GM18868 (cell line): Measurements from ENCODE around the gene NCAPG.

ENCODE experiments used
- ATAC-seq: cut with Tn5 transposase; IDR thresholded peaks from one replicate; pipeline ENCODE4 v1.9.1; 2021; ENCODE audit warnings: mild to moderate bottlenecking, moderate library complexity; ENCODE audit not compliant: unreplicated experiment

Gene NCAPG

DNA sequence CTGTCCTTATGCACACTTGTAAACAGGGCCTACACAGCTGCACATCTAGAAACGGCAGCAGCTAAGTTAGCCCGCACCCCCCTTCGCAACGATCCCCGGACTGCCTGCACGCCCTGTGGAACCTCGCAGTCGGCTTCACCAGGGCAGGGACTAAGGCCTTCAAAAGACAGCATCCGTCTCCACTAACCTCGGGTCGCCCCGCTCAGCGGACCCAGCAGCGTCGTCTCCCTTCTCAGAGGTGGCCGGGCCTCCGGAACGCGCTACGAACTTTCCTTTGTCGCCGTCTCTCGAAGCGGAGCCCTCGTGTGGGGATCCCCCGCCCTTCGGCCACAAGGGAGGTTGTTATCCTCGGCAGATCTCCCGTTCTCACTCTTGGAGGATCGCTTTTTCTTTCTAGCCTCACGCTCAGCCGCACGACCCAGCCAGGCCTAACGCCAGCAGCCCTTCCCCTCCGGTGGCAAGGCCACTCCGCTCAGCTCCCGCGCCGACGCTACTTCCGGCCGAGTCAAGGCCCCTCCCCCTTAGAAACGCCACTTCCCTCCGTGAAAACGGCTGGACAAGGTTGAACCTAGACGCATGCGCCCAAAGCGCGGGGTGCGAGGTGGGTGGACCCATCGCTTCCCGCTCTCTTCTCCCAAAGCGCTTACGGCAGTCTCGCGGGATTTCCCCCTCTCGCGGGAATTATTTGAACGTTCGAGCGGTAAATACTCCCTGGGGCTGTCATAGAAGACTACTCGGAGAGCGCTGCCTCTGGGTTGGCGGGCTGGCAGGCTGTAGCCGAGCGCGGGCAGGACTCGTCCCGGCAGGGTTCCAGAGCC is at the start of gene NCAPG, which contains the start of gene DCAF16:
Gene NCAPG, plus strand, starts transcription at position 720 of the 818 bp plus-strand sequence. CDS start 99 bp downstream, outside the sequence.
Gene DCAF16, minus strand, starts transcription at position 498 of the 818 bp plus-strand sequence. CDS start 6,616 bp downstream, outside the sequence.
- peak; percentile 85 for ATAC-seq

- ATAC-seq: no peak
These were observed 49.7 kb upstream of the NCAPG start for GRCh38 chr4:17761062-17761461.

DNA sequence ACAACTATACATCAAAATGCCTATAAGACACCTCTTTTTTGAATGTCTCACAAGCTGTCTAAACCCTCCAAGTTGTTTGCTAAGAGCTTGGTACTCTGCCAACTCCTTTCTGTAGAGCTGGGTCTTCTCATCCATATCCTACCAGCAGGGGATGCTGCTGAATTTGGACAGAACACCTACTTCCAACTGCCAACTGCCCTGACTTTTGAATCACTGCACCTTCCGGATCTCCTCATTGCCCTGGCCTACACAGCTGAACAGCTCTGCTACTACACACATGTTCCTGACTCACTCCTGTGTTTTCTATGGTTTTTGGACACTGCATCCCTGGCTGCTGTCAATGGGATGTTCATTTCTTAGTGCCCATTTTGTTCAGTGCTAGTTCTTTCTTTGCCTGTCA is 48.1 kb upstream of the NCAPG start:
- ATAC-seq: no peak

GRCh38 chr4:17763416-17763815 is 47.4 kb upstream of the NCAPG start:
- ATAC-seq: no peak

DNA sequence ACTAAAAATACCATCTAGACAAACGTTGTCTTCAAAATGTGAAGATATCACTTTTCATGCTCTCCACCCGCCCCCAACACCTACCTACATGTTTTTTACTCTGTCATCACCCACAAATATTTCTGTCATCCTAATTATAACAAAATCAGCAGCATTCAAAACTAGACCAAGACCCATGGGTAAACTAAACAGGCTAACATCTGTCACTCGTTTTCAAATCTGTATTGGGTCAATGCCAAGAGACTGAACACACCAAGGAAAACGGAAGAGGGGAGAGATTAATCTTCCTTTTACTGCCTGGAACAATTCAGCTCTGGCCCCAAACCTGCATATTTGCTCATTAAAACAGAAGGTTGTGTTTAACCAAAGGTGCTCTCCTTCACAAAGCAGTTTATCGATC is 46.8 kb upstream of the NCAPG start:
- no peak for ATAC-seq

DNA sequence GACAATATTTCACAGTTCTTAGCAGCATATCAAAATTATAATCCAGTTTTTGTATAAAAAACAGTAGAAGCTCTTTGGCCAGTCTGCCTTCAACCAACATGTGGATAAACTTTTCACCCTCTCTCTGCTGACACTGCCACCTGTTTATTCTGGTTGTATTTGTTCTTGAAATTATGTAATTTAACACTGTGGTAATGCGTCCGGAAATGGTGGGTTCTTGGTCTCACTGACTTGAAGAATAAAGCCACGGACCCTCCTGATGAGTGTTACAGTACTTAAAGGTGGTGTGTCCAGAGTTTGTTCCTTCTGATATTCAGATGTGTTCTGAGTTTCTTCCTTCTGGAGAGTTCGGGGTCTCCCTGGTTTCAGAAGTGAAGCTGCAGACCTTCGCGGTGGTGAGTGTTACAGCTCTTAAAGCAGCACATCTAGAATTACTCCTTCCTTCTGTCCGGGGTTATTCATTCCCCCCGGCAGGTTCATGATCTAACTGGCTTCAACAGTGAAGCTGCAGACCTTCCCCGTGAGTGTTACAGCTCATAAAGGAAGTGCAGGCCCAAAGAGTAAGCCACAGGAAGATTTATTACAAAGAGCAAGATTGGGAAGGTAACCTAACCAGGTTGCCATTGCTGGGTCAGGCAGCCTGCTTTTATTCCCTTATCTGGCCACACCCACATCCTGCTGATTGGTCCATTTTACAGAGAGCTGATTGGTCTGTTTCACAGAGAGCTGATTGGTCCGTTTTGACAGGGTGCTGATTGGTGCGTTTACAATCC is 45.1 kb upstream of the NCAPG start:
- no peak for ATAC-seq

GRCh38 chr4:17766826-17767458 is 43.8 kb upstream of the NCAPG start:
- no peak for ATAC-seq

GRCh38 chr4:17769406-17770174 is 41.2 kb upstream of the NCAPG start:
- ATAC-seq: no peak

- ATAC-seq: no peak
These were observed 39.9 kb upstream of the NCAPG start for GRCh38 chr4:17770845-17771244.

- no peak for ATAC-seq
These were observed 39.4 kb upstream of the NCAPG start for GRCh38 chr4:17771284-17771908.

DNA sequence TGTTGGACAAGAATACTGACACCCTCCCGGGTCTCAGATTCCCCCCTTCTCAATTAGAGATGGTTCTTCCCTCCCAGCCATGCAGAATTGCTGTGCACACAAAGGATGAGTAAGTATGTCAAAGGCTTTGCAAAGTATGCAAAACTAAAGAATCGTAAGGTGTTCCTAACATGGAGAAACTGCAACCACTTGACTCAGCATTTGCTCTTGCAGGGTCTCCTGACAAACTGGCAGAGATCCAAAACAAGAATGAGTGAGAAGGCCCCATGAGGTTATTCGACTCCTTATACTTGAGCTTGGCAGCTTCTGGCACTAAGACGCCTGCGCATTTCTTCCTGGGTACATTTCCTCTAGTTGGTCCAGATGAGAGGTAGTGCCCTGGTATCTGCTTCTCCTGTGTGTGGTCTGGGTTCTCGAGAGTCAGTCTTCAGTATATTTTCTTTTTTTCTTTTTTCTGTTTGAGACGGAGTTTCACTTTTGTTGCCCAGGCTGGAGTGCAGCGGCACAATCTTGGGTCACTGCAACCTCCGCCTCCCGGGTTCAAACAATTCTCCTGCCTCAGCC is 37.6 kb upstream of the NCAPG start:
- no peak for ATAC-seq

- ATAC-seq: no peak
These were observed 32.3 kb upstream of the NCAPG start for GRCh38 chr4:17778431-17778830.

- ATAC-seq: no peak
These were observed 30.1 kb upstream of the NCAPG start for GRCh38 chr4:17780501-17781299.

DNA sequence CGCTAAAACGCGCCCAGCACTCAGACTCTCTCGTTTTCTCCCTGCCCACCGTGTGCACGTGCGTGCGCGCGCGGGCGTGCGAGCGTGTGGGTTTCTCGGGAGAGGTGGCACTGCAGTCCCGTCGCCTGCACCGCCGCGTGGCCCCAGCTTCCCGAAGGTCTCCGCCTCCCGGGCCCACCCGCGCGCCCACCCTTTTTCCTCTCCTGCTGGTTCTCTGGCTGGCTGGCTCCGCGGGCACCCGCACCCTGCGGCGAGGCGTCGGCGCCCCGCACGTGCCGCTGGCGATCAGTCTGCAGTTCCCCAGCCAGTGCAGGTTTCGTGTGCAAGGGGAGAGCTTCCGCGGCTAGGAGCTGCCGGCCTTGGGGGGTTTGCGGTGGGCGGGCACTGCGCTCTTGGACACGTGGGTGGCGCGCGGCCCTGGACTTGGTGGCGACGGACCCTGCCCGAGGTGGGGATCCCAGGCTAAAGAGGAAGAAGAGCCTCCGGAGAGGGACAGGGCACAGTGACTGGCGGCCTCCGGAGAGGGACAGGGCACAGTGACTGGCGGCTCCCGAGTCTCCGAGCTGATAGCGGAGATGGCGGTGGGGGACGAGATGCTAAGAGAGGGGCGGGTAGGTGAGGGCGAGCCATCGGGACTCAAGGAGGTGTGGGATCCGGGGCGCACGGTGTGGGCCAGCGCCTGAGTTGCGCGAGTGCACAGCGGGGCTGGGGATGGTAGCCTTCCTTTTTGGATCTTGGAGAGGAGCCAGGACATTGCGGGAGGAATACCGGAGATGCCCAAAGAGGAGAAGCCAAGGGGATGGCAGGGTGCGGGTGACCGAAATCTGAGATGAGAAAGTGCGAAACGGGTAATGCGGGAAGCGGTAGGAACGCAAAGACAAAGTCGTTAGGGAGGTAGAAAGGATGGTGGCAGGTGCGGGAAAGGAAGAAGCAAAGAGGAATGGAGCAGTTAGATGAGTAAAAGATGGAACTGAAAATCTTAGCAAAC is 29.2 kb upstream of the NCAPG start, which contains the start of gene FAM184B:
Gene FAM184B, minus strand, starts transcription at position 322 of the 988 bp plus-strand sequence. CDS start 322 bp downstream, outside the sequence.
- no peak for ATAC-seq

DNA sequence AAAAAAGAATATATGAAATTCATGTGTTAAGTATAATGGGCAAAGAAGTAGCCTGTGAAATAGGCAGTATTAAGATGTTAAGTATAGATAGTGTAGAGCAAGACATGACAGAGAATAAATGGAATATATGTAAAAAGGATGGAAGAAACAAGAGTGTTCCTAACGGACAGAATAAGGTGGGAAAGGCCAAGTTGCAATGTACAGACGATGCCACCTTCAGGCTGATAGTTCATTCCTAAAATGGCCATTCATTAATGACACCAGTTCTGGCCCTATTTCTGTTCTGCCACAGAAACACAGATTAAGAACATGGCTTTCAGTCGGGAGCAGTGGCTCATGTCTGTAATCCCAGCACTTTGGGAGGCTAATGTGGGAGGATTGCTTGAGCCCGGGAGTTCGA is 24.9 kb upstream of the NCAPG start:
- ATAC-seq: no peak

DNA sequence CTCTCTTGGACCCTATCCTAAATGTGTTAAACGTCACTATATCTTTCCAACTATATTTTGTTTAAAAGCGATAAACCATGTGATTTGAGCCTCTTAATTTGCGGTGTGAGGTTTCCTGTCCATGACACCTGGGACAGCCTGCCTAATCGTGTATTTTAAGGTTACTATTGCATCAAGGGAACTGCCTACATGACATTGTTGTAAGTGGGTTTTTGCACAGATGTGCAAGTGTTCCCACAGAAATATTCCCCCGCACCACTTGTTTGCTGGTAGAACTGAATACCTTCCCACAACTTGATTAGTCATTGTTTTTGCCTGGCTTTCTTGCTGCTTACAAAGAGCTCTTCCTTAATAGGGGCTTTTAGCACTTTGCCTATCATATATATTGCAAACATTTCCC is 24.2 kb upstream of the NCAPG start:
- peak; percentile 65 for ATAC-seq

- no peak for ATAC-seq
These were observed 23.5 kb upstream of the NCAPG start for GRCh38 chr4:17787315-17787714.

- ATAC-seq: no peak
These were observed 21.8 kb upstream of the NCAPG start for GRCh38 chr4:17788956-17789355.
